ENCODE results near the gene FCGR2B. TPM values are rescaled to one million over a fixed set of nuclear protein-coding genes. Genes with fewer than 3 reads are reported as not detected.
"Not testable (repeated sequence)": the region's sequence is repeated elsewhere in the genome, so short reads cannot be mapped to it uniquely, and the experiment has no call there.

Gene FCGR2B
- total RNA-seq = 1 to 10 TPM; 2.6 to 2.9 TPM
- total RNA-seq = 0 to 0.12 reads per million in 2 donors

- H3K4me3 Mint-ChIP-seq; H3K27ac Mint-ChIP-seq; DNase-seq; H3K36me3 Mint-ChIP-seq (ENCODE audit: low read depth); H3K27me3 Mint-ChIP-seq; H3K4me1 Mint-ChIP-seq; H3K9me3 ChIP-seq (ENCODE audit: control insufficient read depth, low read length, poor library complexity, severe bottlenecking): not testable (repeated sequence)
- peak; percentile 42 for ATAC-seq
Measured at GRCh38 chr1:161662684-161663339, at the start of gene FCGR2B. Gene FCGR2B, plus strand, starts transcription at chr1:161663143. Its CDS starts 99 bp downstream, at chr1:161663242.

GRCh38 chr1:161616417-161616816, 46.5 kb upstream of the FCGR2B start:
- ATAC-seq; H3K9me3 ChIP-seq (ENCODE audit: control insufficient read depth, low read length, poor library complexity, severe bottlenecking); H3K27ac Mint-ChIP-seq; H3K27me3 Mint-ChIP-seq; DNase-seq; H3K4me3 Mint-ChIP-seq; H3K36me3 Mint-ChIP-seq (ENCODE audit: low read depth): not testable (repeated sequence)
- H3K4me1 Mint-ChIP-seq = peaks cover 18% of the 10 kb centered on the region

- not testable (repeated sequence) for H3K4me3 Mint-ChIP-seq; H3K36me3 Mint-ChIP-seq (ENCODE audit: low read depth); H3K27ac Mint-ChIP-seq; ATAC-seq; H3K9me3 ChIP-seq (ENCODE audit: control insufficient read depth, low read length, poor library complexity, severe bottlenecking); H3K27me3 Mint-ChIP-seq; DNase-seq
- peaks cover 15% of the 10 kb centered on the region for H3K4me1 Mint-ChIP-seq
Measured at GRCh38 chr1:161618517-161618916, 44.4 kb upstream of the FCGR2B start.

GRCh38 chr1:161620399-161620798, 42.5 kb upstream of the FCGR2B start:
- not testable (repeated sequence) for H3K27me3 Mint-ChIP-seq; DNase-seq; ATAC-seq; H3K27ac Mint-ChIP-seq; H3K9me3 ChIP-seq (ENCODE audit: control insufficient read depth, low read length, poor library complexity, severe bottlenecking); H3K4me3 Mint-ChIP-seq; H3K36me3 Mint-ChIP-seq (ENCODE audit: low read depth)
- peaks cover 19% of the 10 kb centered on the region for H3K4me1 Mint-ChIP-seq

GRCh38 chr1:161621181-161622000, 41.6 kb upstream of the FCGR2B start:
- peak; percentile 39 to 72 (median 57) for DNase-seq
- not testable (repeated sequence) for H3K36me3 Mint-ChIP-seq (ENCODE audit: low read depth); H3K27me3 Mint-ChIP-seq; H3K9me3 ChIP-seq (ENCODE audit: control insufficient read depth, low read length, poor library complexity, severe bottlenecking)
- ATAC-seq = peak; percentile 81
- peak overlapping the region; percentile 97 for H3K4me3 Mint-ChIP-seq
- H3K4me1 Mint-ChIP-seq = peaks cover 19% of the 10 kb centered on the region
- H3K27ac Mint-ChIP-seq = peak overlapping the region; percentile 97

GRCh38 chr1:161622054-161622453, 40.9 kb upstream of the FCGR2B start:
- not testable (repeated sequence) for DNase-seq; H3K27me3 Mint-ChIP-seq; H3K36me3 Mint-ChIP-seq (ENCODE audit: low read depth); ATAC-seq; H3K9me3 ChIP-seq (ENCODE audit: control insufficient read depth, low read length, poor library complexity, severe bottlenecking)
- H3K4me1 Mint-ChIP-seq = peaks cover 19% of the 10 kb centered on the region
- H3K27ac Mint-ChIP-seq = peak overlapping the region; percentile 97
- H3K4me3 Mint-ChIP-seq = peak overlapping the region; percentile 97

GRCh38 chr1:161623401-161624051, 39.4 kb upstream of the FCGR2B start:
- not testable (repeated sequence) for DNase-seq; H3K27me3 Mint-ChIP-seq; H3K36me3 Mint-ChIP-seq (ENCODE audit: low read depth); H3K9me3 ChIP-seq (ENCODE audit: control insufficient read depth, low read length, poor library complexity, severe bottlenecking)
- Mint-ChIP-seq H3K27ac (peak overlapping the region; percentile 66), H3K4me1 (peaks cover 19% of the 10 kb centered on the region), H3K4me3 (peak overlapping the region; percentile 45)
- peak; percentile 55 for ATAC-seq

- not testable (repeated sequence) for ATAC-seq; DNase-seq; H3K36me3 Mint-ChIP-seq (ENCODE audit: low read depth); H3K27ac Mint-ChIP-seq; H3K9me3 ChIP-seq (ENCODE audit: control insufficient read depth, low read length, poor library complexity, severe bottlenecking); H3K27me3 Mint-ChIP-seq; H3K4me3 Mint-ChIP-seq
- H3K4me1 Mint-ChIP-seq = peaks cover 19% of the 10 kb centered on the region
Measured at GRCh38 chr1:161624605-161625004, 38.3 kb upstream of the FCGR2B start.

- not testable (repeated sequence) for H3K4me3 Mint-ChIP-seq; H3K27me3 Mint-ChIP-seq; H3K36me3 Mint-ChIP-seq (ENCODE audit: low read depth); ATAC-seq; DNase-seq; H3K9me3 ChIP-seq (ENCODE audit: control insufficient read depth, low read length, poor library complexity, severe bottlenecking); H3K27ac Mint-ChIP-seq
- H3K4me1 Mint-ChIP-seq = peaks cover 11% of the 10 kb centered on the region
Measured at GRCh38 chr1:161626445-161627146, 36.3 kb upstream of the FCGR2B start.

- not testable (repeated sequence) for ATAC-seq; H3K4me1 Mint-ChIP-seq; H3K27me3 Mint-ChIP-seq; H3K4me3 Mint-ChIP-seq; DNase-seq; H3K27ac Mint-ChIP-seq; H3K9me3 ChIP-seq (ENCODE audit: control insufficient read depth, low read length, poor library complexity, severe bottlenecking); H3K36me3 Mint-ChIP-seq (ENCODE audit: low read depth)
Measured at GRCh38 chr1:161630128-161630742, 32.7 kb upstream of the FCGR2B start.

- H3K27me3 Mint-ChIP-seq = no peaks in the 10 kb centered on the region
- no peaks in the 10 kb centered on the region for H3K36me3 Mint-ChIP-seq (ENCODE audit: low read depth)
- no peak within 1 kb of the TSS for H3K4me3 Mint-ChIP-seq
- no peak for ATAC-seq
- no peaks in the 10 kb centered on the region for H3K4me1 Mint-ChIP-seq
- H3K9me3 ChIP-seq (ENCODE audit: control insufficient read depth, low read length, poor library complexity, severe bottlenecking) = no peaks in the 10 kb centered on the region
- DNase-seq = no peak
- H3K27ac Mint-ChIP-seq = no peak within 1 kb of the TSS
Measured at GRCh38 chr1:161631076-161631475, 31.9 kb upstream of the FCGR2B start, which contains the start of gene FCGR3B. Gene FCGR3B, minus strand, starts transcription at chr1:161631176. Its CDS starts 82 bp downstream, at chr1:161631094.

- not testable (repeated sequence) for H3K27ac Mint-ChIP-seq; H3K9me3 ChIP-seq (ENCODE audit: control insufficient read depth, low read length, poor library complexity, severe bottlenecking); DNase-seq; ATAC-seq; H3K4me3 Mint-ChIP-seq; H3K36me3 Mint-ChIP-seq (ENCODE audit: low read depth); H3K27me3 Mint-ChIP-seq; H3K4me1 Mint-ChIP-seq
Measured at GRCh38 chr1:161634993-161635392, 27.9 kb upstream of the FCGR2B start.
